Sciatic nerve (tissue), 2 donors: ENCODE results near the gene CHD3. TPM values are rescaled to one million over a fixed set of nuclear protein-coding genes. Genes with fewer than 3 reads are reported as not detected.

Source experiments
- ATAC-seq: fragments of 200-7000 bp; cut with Tn5 transposase; one replicate; pipeline ENCODE4 v1.9.1; 2020; ENCODE audit warnings: mild to moderate bottlenecking, moderate library complexity
- DNase-seq: peaks from one replicate; pipeline ENCODE4 v3.0.0-alpha.2; 2020; ENCODE audit warnings: low spot score
- intact Hi-C: fragments of 100-400 bp; cut with DNase I; formaldehyde crosslinking; loops from one replicate; pipeline ENCODE4 v1.14.2; 2022
- total RNA-seq: library from RNA; stranded (reverse); fragmentation: NEBNext Ultra II Directional; extraction: Animal tissue kit (Norgen Biotek cat#: 25700); gene quantifications from one replicate; pipeline ENCODE4 v1.2.1, GENCODE V29; 2021
- donor health status: DM: no; HTN: no; CAD: no.
- donor health status: DM: no; HTN: no; CAD: no.

The CHD3 gene
- total RNA-seq, 1 donor from 2014 or later: 138 TPM

DNA sequence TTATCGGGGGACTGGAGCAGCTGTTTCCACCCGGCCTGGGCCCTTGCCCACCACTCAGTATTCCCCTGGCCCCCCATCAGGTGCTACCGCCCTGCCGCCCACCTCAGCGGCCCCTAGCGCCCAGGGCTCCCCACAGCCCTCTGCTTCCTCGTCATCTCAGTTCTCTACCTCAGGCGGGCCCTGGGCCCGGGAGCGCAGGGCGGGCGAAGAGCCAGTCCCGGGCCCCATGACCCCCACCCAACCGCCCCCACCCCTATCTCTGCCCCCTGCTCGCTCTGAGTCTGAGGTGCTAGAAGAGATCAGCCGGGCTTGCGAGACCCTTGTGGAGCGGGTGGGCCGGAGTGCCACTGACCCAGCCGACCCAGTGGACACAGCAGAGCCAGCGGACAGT, 39.9 kb upstream of the CHD3 start:
- no peak for ATAC-seq
- no peak for DNase-seq
- intact Hi-C loops: no loop called here

DNA sequence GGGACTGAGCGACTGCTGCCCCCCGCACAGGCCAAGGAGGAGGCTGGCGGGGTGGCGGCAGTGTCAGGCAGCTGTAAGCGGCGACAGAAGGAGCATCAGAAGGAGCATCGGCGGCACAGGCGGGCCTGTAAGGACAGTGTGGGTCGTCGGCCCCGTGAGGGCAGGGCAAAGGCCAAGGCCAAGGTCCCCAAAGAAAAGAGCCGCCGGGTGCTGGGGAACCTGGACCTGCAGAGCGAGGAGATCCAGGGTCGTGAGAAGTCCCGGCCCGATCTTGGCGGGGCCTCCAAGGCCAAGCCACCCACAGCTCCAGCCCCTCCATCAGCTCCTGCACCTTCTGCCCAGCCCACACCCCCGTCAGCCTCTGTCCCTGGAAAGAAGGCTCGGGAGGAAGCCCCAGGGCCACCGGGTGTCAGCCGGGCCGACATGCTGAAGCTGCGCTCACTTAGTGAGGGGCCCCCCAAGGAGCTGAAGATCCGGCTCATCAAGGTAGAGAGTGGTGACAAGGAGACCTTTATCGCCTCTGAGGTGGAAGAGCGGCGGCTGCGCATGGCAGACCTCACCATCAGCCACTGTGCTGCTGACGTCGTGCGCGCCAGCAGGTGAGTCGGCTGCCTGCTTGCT, 39.3 kb upstream of the CHD3 start:
- ATAC-seq (no peak), DNase-seq (no peak)
- intact Hi-C loops: no loop called here

DNA sequence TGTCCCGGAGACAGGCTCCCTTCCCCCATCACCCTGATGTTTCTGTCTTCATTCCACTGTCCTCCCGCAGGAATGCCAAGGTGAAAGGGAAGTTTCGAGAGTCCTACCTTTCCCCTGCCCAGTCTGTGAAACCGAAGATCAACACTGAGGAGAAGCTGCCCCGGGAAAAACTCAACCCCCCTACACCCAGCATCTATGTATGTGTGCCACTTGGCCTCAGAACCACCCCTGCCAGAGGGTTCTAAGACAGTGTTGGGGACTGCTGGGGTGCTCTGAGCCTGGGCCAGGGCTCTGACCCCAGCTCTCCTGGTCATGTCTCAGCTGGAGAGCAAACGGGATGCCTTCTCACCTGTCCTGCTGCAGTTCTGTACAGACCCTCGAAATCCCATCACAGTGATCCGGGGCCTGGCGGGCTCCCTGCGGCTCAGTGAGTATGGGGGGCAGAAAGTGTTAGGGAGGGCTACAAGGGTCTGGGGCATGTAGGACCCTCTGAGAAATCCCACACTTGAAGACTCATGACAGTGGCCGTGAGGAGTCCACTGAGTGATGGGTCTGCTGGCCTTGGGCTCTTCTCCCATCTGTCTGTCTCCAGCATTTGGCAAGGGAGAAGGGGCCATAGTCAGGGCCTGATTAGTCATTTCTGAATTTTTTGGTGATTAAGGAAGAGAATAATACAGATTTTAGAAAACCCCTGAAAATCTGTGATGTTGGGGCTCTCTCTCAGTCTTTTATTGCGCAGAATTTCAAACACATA, 38.7 kb upstream of the CHD3 start:
- intact Hi-C loops: loop anchor here (10.0 kb wide), 1 partner anchor 835 kb away; the partner anchor contains the start of gene RNASEK
- ATAC-seq (no peak), DNase-seq (no peak)

DNA sequence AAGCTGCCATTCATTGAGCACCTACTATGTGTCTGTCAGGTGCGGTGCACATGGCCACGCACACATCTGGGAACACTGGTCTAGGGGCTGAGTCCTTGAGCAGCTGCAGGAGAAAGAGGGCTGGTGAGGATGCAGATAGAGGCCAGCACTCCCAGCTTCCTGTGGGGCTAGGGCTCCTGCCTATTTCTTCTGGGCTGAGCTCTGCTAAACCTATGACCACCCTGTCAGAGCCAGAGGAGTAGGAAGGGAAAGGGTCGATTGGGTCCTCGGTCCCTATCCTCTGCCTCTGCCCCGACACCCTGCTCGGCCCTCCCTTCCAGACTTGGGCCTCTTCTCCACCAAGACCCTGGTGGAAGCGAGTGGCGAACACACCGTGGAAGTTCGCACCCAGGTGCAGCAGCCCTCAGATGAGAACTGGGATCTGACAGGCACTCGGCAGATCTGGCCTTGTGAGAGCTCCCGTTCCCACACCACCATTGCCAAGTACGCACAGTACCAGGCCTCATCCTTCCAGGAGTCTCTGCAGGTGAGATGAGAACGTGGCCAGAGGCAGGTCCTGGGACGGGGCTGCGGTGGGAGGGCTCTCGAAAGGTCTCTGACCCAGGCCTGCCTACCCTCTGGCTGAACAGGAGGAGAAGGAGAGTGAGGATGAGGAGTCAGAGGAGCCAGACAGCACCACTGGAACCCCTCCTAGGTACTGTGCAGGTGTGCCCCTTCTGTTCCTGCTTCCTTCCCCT, 37.7 kb upstream of the CHD3 start:
- no peak for DNase-seq
- intact Hi-C loops: loop anchor here (10.0 kb wide), 1 partner anchor 836 kb away; the partner anchor contains the start of gene RNASEK
- ATAC-seq: peak; percentile 0

DNA sequence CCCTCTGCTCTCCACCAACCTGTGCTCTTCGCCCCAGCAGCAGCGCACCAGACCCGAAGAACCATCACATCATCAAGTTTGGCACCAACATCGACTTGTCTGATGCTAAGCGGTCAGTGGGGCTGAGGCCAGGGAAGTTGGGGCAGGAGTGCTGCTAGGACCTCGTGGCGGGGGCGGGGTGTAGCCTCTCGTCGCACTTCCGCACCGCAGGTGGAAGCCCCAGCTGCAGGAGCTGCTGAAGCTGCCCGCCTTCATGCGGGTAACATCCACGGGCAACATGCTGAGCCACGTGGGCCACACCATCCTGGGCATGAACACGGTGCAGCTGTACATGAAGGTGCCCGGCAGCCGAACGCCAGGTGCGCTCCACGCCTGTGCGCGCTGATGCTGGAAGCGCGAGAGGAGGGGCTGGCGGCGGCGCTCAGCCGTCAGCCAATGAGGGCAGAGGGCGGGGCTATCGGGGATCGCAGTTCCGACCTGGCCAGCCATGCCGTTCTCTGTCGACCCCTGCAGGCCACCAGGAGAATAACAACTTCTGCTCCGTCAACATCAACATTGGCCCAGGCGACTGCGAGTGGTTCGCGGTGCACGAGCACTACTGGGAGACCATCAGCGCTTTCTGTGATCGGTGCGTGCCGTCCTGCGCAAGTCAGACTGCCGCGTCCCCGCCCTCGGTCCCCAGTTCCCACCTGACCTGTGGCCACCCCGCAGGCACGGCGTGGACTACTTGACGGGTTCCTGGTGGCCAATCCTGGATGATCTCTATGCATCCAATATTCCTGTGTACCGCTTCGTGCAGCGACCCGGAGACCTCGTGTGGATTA, 36.9 kb upstream of the CHD3 start:
- intact Hi-C loops: loop anchor here (10.0 kb wide), 1 partner anchor 837 kb away; the partner anchor contains the start of gene RNASEK
- peak; percentile 94 for DNase-seq
- ATAC-seq: peak; percentile 75

DNA sequence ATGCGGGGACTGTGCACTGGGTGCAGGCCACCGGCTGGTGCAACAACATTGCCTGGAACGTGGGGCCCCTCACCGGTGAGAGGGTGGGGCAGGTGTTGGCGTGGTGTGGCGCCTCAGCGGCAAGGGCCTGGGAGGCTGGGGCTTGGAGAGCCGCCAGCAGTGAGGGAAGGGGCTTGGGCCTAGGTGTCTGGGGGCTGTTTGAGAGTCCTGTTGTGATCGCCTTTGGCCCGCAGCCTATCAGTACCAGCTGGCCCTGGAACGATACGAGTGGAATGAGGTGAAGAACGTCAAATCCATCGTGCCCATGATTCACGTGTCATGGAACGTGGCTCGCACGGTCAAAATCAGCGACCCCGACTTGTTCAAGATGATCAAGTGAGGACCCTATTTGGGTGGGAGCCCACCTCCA, 36.3 kb upstream of the CHD3 start:
- DNase-seq (peak; percentile 73), ATAC-seq (no peak)
- intact Hi-C loops: loop anchor here (10.0 kb wide), 1 partner anchor 837 kb away; the partner anchor contains the start of gene RNASEK

DNA sequence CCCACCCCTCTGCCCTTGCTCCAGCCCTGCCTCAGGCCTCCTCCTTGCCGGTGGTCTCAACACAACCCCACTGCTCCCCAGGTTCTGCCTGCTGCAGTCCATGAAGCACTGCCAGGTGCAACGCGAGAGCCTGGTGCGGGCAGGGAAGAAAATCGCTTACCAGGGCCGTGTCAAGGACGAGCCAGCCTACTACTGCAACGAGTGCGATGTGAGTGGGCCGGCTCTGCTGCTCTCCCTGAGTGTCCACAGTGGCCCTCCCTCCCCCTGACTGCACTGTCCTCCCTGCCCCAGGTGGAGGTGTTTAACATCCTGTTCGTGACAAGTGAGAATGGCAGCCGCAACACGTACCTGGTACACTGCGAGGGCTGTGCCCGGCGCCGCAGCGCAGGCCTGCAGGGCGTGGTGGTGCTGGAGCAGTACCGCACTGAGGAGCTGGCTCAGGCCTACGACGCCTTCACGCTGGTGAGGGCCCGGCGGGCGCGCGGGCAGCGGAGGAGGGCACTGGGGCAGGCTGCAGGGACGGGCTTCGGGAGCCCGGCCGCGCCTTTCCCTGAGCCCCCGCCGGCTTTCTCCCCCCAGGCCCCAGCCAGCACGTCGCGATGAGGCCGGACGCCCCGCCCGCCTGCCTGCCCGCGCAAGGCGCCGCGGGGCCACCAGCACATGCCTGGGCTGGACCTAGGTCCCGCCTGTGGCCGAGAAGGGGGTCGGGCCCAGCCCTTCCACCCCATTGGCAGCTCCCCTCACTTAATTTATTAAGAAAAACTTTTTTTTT, 35.5 kb upstream of the CHD3 start:
- intact Hi-C loops: loop anchor here (10.0 kb wide), 1 partner anchor 838 kb away; the partner anchor contains the start of gene RNASEK
- ATAC-seq (no peak), DNase-seq (no peak)

DNA sequence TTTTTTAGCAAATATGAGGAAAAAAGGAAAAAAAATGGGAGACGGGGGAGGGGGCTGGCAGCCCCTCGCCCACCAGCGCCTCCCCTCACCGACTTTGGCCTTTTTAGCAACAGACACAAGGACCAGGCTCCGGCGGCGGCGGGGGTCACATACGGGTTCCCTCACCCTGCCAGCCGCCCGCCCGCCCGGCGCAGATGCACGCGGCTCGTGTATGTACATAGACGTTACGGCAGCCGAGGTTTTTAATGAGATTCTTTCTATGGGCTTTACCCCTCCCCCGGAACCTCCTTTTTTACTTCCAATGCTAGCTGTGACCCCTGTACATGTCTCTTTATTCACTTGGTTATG, 34.9 kb upstream of the CHD3 start:
- ATAC-seq (no peak), DNase-seq (no peak)
- intact Hi-C loops: loop anchor here (10.0 kb wide), 1 partner anchor 839 kb away; the partner anchor contains the start of gene RNASEK

DNA sequence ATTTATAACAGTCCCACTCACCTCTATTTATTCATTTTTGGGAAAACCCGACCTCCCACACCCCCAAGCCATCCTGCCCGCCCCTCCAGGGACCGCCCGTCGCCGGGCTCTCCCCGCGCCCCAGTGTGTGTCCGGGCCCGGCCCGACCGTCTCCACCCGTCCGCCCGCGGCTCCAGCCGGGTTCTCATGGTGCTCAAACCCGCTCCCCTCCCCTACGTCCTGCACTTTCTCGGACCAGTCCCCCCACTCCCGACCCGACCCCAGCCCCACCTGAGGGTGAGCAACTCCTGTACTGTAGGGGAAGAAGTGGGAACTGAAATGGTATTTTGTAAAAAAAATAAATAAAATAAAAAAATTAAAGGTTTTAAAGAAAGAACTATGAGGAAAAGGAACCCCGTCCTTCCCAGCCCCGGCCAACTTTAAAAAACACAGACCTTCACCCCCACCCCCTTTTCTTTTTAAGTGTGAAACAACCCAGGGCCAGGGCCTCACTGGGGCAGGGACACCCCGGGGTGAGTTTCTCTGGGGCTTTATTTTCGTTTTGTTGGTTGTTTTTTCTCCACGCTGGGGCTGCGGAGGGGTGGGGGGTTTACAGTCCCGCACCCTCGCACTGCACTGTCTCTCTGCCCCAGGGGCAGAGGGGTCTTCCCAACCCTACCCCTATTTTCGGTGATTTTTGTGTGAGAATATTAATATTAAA, 34.4 kb upstream of the CHD3 start:
- intact Hi-C loops: loop anchor here (10.0 kb wide), 1 partner anchor 839 kb away; the partner anchor contains the start of gene RNASEK
- DNase-seq (no peak), ATAC-seq (no peak)

DNA sequence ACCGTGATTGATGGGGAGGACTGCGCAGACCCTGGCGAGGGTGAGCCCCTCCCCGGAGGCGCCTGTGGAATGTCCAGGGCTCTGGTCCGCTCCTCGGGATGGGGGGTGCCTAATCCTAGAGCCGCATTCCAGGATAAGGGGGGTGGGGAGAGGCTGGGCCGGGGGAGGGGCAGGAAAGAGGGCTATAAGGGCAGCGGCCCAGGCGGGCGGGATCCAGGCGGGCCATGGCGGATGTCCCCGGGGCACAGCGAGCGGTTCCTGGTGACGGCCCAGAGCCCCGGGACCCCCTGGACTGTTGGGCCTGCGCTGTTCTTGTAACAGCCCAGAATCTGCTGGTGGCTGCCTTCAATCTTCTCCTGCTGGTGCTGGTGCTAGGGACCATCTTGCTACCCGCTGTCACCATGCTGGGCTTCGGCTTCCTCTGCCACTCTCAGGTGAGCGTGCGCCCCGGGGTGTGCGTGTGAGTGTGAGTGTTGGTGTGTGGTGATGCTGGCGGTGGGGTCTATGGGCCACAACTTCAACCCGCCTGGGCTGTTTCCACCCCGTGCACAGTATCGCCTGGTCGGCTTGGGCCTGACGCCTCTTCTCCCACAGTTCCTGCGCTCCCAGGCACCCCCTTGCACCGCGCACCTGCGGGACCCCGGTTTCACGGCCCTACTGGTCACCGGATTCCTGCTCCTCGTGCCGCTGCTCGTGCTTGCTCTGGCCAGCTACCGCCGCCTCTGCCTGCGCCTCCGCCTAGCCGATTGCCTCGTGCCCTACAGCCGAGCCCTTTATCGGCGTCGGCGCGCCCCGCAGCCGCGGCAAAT, 33.5 kb upstream of the CHD3 start, which contains the start of gene TMEM88:
Gene TMEM88, plus strand, starts transcription at position 216 of the 809 bp plus-strand sequence. Its CDS starts 9 bp downstream, at position 225.
- no peak for ATAC-seq
- intact Hi-C loops: loop anchor here (10.0 kb wide), 1 partner anchor 840 kb away; the partner anchor contains the start of gene RNASEK
- DNase-seq: peak; percentile 68

DNA sequence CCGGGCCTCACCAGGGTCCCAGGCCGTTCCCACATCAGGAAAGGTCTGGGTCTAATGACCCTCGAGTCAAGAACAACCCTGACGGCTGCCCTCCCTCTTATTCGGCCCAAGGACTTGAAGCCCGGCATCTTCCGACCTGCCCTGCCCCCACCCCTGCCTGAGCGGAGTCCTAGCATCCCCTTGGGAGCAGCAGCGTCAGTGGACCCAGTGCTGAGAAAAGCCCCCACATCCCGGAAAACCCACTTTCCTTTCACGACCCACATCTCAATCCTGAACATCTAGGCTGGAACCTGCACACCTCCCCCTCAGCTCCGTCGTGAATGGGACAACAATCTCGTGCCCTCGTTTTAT, 33.0 kb upstream of the CHD3 start:
- intact Hi-C loops: loop anchor here (10.0 kb wide), 1 partner anchor 841 kb away; the partner anchor contains the start of gene RNASEK
- ATAC-seq: no peak
- peak; percentile 78 for DNase-seq

DNA sequence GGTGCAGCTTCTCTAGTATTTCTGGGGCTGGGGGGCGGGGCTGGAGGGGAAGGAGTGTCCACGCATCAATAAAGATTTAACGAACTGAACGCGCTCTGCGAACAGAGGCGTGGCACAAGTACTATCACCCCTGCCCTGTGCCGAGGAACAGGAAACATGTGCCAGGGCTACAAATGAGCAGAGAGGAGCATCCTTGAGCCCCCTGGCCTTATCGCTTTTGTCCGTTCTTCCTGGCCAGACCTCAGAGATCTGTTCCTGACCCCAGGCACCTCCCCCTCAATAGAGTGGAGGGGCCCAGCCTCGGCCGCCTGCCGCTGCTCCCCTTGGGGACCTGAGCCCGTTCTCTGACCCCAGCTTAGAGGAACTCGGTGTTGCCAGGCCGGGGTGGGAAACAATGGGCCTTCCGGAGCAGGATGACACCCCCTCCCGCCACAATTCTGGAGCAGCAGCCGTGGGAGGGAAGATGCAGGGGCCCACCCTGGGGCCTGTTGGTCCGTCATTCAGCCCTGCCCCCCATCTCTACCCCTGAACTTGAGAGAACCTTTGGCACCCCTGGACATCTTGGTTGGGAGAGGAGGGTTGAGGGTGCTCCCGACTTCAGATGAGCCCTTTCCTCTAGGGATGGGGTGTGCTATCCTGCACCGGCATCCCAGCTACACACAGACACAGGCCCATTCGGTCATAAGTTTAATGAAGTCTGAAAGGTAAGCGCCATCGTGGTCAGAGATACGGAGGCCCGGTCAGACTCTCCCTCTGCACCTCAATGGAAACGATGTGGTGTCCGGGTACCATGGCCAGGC, 32.4 kb upstream of the CHD3 start:
- intact Hi-C loops: loop anchor here (10.0 kb wide), 1 partner anchor 841 kb away; the partner anchor contains the start of gene RNASEK
- ATAC-seq (peak; percentile 4), DNase-seq (peak; percentile 78)

DNA sequence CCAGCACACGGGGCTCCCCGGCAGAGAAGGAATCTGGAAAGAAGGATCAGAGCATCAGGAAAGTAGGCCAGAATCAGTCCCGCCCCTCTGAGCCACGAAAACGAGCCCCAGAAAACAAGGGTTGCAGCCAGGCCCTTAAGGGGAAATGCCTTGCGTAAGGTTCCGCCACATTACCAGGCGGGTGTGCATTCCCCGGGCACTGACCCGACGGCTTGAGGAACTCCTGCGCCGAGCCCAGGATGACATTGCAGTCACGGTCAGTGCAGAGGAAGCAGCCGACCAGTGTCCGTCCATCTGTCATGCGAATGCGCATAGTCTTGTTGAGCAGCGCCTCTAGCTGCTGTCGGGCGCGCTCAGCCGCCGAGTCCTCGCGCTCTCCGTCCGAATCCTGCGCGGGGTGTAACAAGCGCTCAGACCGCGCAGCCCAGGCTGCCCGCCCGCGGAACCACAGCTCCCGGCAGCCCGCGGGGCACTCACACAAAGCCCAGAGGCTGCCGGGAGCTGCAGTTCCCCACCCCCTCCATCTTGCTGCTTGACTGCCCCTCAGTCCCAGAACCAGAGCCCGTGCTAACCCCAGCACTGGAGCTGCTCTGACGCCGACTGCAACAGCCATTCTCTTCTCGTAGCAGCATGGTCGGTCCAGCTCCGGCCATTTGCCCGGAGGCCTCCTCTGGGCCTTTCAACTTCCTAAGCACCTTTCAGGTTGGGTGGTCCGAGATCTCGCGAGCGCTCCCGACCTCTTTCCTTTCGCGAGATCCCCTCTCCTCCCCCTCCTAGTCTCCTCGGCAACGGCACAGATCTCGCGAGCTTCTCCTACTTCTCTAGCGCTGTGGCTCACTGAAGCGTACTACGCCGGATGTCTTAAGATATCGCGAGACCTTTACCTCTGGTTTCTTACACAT, 31.5 kb upstream of the CHD3 start, which contains the start of gene NAA38:
Gene NAA38, minus strand, starts transcription at position 749 of the 902 bp plus-strand sequence. Its CDS starts 96 bp downstream, at position 653.
- intact Hi-C loops: loop anchor here (10.0 kb wide), 1 partner anchor 842 kb away; the partner anchor contains the start of gene RNASEK

More for the DNA sequence above, 31.5 kb upstream of the CHD3 start, which contains the start of gene NAA38:
- DNase-seq: peak; percentile 97
- ATAC-seq: peak; percentile 94
